Measurements from ENCODE around the gene IGF1R. TPM values are rescaled to one million over a fixed set of nuclear protein-coding genes. Genes with fewer than 3 reads are reported as not detected.

Gene IGF1R
- total RNA-seq, 1 experiment from 2014 or later, result 71.3 TPM

GRCh38 chr15:98758224-98758623 is 109.9 kb downstream of the IGF1R start:
- Histone ChIP-seq H3K9me3 (ENCODE audit: insufficient read depth, low read depth) (no peaks in the 10 kb centered on the region), H3K36me3 (ENCODE audit: low read depth) (no peaks in the 10 kb centered on the region), H3F3A (ENCODE audit: insufficient read depth, low read depth) (no peaks in the 10 kb centered on the region), H3K9me2 (ENCODE audit: insufficient read depth) (no peaks in the 10 kb centered on the region), H3K4me2 (no peak overlapping the region), H3K4me1 (replicated peaks; ENCODE audit: insufficient read depth) (peaks cover 7% of the 10 kb centered on the region; the same call in 1 of the 2 replicates), H3K27ac (no peak overlapping the region), H3K4me3 (no peak overlapping the region), H3K27me3 (ENCODE audit: insufficient read depth, low read depth) (no peaks in the 10 kb centered on the region), H4K20me1 (ENCODE audit: insufficient read depth) (peaks cover 11% of the 10 kb centered on the region), H2AFZ (no peak overlapping the region), H3K79me2 (ENCODE audit: low read depth) (peaks cover 83% of the 10 kb centered on the region)
- BruUV-seq (replicated peaks), result no TSS peak
- POLR2A ChIA-PET (ENCODE audit: unreplicated experiment), result no interaction called here
- CTCF ChIA-PET, result no interaction called here
- intact Hi-C loops (cut with micrococcal nuclease; ENCODE audit: unreplicated experiment), result no loop called here
- DNase-seq, result no peak
- TF ChIP-seq EZH2 (IDR thresholded peaks at IDR 0.05; ENCODE audit: low read depth), result no peak
- TF ChIP-seq, protein P1, sequence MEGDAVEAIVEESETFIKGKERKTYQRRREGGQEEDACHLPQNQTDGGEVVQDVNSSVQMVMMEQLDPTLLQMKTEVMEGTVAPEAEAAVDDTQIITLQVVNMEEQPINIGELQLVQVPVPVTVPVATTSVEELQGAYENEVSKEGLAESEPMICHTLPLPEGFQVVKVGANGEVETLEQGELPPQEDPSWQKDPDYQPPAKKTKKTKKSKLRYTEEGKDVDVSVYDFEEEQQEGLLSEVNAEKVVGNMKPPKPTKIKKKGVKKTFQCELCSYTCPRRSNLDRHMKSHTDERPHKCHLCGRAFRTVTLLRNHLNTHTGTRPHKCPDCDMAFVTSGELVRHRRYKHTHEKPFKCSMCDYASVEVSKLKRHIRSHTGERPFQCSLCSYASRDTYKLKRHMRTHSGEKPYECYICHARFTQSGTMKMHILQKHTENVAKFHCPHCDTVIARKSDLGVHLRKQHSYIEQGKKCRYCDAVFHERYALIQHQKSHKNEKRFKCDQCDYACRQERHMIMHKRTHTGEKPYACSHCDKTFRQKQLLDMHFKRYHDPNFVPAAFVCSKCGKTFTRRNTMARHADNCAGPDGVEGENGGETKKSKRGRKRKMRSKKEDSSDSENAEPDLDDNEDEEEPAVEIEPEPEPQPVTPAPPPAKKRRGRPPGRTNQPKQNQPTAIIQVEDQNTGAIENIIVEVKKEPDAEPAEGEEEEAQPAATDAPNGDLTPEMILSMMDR (conservative IDR thresholded peaks at IDR 0.05), result no peak

- no peak for DNase-seq
- H3K36me3 ChIP-seq (ENCODE audit: low read depth), result no peaks in the 10 kb centered on the region
- H3K79me2 ChIP-seq (ENCODE audit: low read depth), result peaks cover 85% of the 10 kb centered on the region
- no peak for TF ChIP-seq EZH2 (IDR thresholded peaks at IDR 0.05; ENCODE audit: low read depth)
- TF ChIP-seq, protein P1 (conservative IDR thresholded peaks at IDR 0.05), result no peak
- H3K4me2 ChIP-seq, result no peak overlapping the region
- POLR2A ChIA-PET (ENCODE audit: unreplicated experiment), result interaction anchor here (0.6 kb wide), 1 partner anchor 1756 kb away, joined by 5 read pairs; no protein-coding TSS in a partner anchor
- BruUV-seq (replicated peaks), result no TSS peak
- no peaks in the 10 kb centered on the region for H3K9me3 ChIP-seq (ENCODE audit: insufficient read depth, low read depth)
- H3K27ac ChIP-seq, result no peak overlapping the region
- H4K20me1 ChIP-seq (ENCODE audit: insufficient read depth), result peaks cover 11% of the 10 kb centered on the region
- no peak overlapping the region for H3K4me3 ChIP-seq
- no peak overlapping the region for H2AFZ ChIP-seq
- peaks cover 7% of the 10 kb centered on the region; the same call in 1 of the 2 replicates for H3K4me1 ChIP-seq (replicated peaks; ENCODE audit: insufficient read depth)
- intact Hi-C loops (cut with micrococcal nuclease; ENCODE audit: unreplicated experiment), result no loop called here
- CTCF ChIA-PET, result no interaction called here
- no peaks in the 10 kb centered on the region for H3K27me3 ChIP-seq (ENCODE audit: insufficient read depth, low read depth)
- no peaks in the 10 kb centered on the region for H3F3A ChIP-seq (ENCODE audit: insufficient read depth, low read depth)
- no peaks in the 10 kb centered on the region for H3K9me2 ChIP-seq (ENCODE audit: insufficient read depth)
Measured at GRCh38 chr15:98759277-98759676, 110.9 kb downstream of the IGF1R start.

- intact Hi-C loops (cut with micrococcal nuclease; ENCODE audit: unreplicated experiment), result no loop called here
- Histone ChIP-seq H3K4me2 (no peak overlapping the region), H3K4me3 (no peak overlapping the region), H3K27ac (no peak overlapping the region), H2AFZ (no peak overlapping the region), H4K20me1 (ENCODE audit: insufficient read depth) (peaks cover 11% of the 10 kb centered on the region), H3K36me3 (ENCODE audit: low read depth) (no peaks in the 10 kb centered on the region), H3K9me3 (ENCODE audit: insufficient read depth, low read depth) (no peaks in the 10 kb centered on the region), H3K9me2 (ENCODE audit: insufficient read depth) (no peaks in the 10 kb centered on the region), H3K27me3 (ENCODE audit: insufficient read depth, low read depth) (no peaks in the 10 kb centered on the region), H3F3A (ENCODE audit: insufficient read depth, low read depth) (no peaks in the 10 kb centered on the region), H3K79me2 (ENCODE audit: low read depth) (peaks cover 84% of the 10 kb centered on the region), H3K4me1 (replicated peaks; ENCODE audit: insufficient read depth) (peaks cover 7% of the 10 kb centered on the region; the same call in 1 of the 2 replicates)
- DNase-seq, result no peak
- BruUV-seq (replicated peaks), result no TSS peak
- CTCF ChIA-PET, result no interaction called here
- TF ChIP-seq, protein P1 (conservative IDR thresholded peaks at IDR 0.05), result no peak
- no peak for TF ChIP-seq EZH2 (IDR thresholded peaks at IDR 0.05; ENCODE audit: low read depth)
- POLR2A ChIA-PET (ENCODE audit: unreplicated experiment), result no interaction called here
Measured at GRCh38 chr15:98760112-98760826, 111.9 kb downstream of the IGF1R start.
